Measurements from ENCODE around the gene FBXL19. TPM values are rescaled to one million over a fixed set of nuclear protein-coding genes. Genes with fewer than 3 reads are reported as not detected.

FBXL19 gene
- total and polyA plus RNA-seq, 2 of the 13 experiments (the other 11 are each of a cell fraction or from before 2014, with no cell fraction given) = 6.0 to 13.7 TPM

DNA sequence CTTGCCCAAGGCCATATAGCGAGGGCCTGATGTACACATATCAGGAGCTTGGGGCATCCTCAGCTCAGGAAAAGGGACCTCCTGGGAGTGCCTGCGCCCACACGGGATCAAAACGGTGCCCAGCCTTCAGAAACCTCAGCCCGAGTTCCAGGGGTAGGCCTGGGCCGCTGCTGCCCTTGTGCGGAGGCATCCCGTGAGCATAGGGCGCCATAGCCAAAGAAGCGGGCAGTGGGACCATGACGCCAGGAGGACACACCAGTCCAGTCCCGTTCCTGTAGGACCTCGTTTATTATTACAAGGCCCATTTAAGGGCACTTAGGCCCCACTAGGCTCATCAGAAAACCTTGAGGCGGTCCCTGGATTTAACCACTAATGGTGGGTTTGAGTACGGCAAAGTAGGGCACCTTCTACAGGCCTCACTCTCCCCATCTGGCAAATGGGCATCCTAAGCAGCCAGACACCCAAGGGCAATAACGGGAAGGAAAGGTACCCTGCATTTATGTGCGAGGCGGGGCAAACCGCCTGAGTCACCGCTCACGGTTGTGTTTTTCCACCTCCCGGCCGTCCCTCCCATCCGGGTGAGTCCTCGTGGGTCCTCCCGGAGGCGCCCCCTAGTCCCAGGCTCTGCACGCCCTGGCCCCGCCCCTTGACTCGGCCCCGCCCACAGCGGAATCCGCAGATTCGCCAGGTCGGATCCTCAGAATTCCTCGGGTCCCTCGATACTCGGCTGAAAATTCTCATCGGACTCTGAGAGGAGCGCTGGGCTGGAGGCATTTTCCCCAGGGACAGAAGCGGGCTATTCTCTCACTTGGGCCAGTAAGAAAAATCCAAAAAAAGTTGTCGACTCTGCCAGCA, 33.5 kb downstream of the FBXL19 start (continued):
- TF ChIP-seq ZNF800 (CRISPR knock-in tag; IDR thresholded peaks at IDR 0.05) = peak; percentile 83
- TF ChIP-seq ZSCAN31 (CRISPR knock-in tag; IDR thresholded peaks at IDR 0.05; ENCODE audit: low read depth) = no peak; the same call in 1 of the 2 replicates
- TF ChIP-seq TBX2 (CRISPR knock-in tag; IDR thresholded peaks at IDR 0.05; ENCODE audit: borderline replicate concordance) = peak; percentile 66
- TF ChIP-seq FOXK2 (IDR thresholded peaks at IDR 0.05) = no peak
- no peak; the same call in 1 of the 2 replicates for TF ChIP-seq SIN3A (IDR thresholded peaks at IDR 0.05; ENCODE audit: borderline replicate concordance, low read depth, low read length)
- TF ChIP-seq, protein P1, sequence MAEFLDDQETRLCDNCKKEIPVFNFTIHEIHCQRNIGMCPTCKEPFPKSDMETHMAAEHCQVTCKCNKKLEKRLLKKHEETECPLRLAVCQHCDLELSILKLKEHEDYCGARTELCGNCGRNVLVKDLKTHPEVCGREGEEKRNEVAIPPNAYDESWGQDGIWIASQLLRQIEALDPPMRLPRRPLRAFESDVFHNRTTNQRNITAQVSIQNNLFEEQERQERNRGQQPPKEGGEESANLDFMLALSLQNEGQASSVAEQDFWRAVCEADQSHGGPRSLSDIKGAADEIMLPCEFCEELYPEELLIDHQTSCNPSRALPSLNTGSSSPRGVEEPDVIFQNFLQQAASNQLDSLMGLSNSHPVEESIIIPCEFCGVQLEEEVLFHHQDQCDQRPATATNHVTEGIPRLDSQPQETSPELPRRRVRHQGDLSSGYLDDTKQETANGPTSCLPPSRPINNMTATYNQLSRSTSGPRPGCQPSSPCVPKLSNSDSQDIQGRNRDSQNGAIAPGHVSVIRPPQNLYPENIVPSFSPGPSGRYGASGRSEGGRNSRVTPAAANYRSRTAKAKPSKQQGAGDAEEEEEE (CRISPR knock-in tag; IDR thresholded peaks at IDR 0.05; ENCODE audit: borderline replicate concordance) = peak; percentile 87; the same call in 1 of the 2 replicates
- TF ChIP-seq MTA1 (CRISPR knock-in tag; IDR thresholded peaks at IDR 0.05; ENCODE audit: borderline replicate concordance) = no peak
- TF ChIP-seq MAFF (IDR thresholded peaks at IDR 0.05; ENCODE audit: low read depth, low read length) = no peak
- TF ChIP-seq ZNF770 (CRISPR knock-in tag; IDR thresholded peaks at IDR 0.05) = no peak; the same call in 1 of the 2 replicates

All from HepG2 (cell line).